ENCODE measurements around the gene AP5Z1. TPM values are rescaled to one million over a fixed set of nuclear protein-coding genes. Genes with fewer than 3 reads are reported as not detected.

The AP5Z1 gene
- total RNA-seq, 1 donor from 2014 or later, result 76.0 TPM

- no peak for DNase-seq (ENCODE audit: extremely low read depth, low read depth, low spot score)
Measured at GRCh38 chr7:4836206-4836661, 60.8 kb downstream of the AP5Z1 start.

- no peak for DNase-seq (ENCODE audit: extremely low read depth, low read depth, low spot score)
Measured at GRCh38 chr7:4837041-4837802, 61.8 kb downstream of the AP5Z1 start.

GRCh38 chr7:4837803-4838625, 62.6 kb downstream of the AP5Z1 start:
- DNase-seq (ENCODE audit: extremely low read depth, low read depth, low spot score), result no peak

DNA sequence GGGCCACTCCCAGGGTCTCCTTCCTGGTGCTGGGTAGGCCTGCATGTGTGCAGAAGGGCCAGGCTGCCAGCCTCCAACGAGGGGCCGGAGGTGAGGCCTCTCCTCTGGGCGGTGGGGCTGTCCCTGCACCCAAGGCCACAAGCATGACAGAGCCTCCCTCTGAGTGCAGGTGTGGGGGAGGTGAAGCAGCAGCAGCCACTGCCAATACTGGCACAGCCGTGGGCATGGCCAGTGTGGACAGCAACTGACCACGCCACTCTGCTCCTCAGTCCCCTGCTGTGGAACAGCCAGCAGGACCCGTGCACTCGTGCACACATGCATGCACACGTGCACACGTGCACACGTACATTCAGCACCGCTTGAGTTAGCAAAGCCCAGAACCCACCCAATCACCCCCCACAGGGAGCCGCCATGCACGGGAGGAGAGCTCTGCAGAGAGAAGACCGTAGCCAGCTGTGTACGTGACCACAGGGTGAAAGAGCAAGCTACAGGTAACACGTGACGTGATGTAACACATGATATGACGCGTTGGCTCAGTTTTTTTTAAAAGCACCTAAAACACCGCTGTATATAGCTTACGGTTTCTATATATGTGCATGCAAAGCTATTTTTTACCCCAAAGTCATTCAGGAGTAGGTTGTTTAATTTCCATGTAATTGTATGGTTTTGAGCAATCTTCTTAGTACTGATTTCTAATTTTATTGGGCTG, 63.4 kb downstream of the AP5Z1 start:
- no peak for DNase-seq (ENCODE audit: extremely low read depth, low read depth, low spot score)

- DNase-seq (ENCODE audit: extremely low read depth, low read depth, low spot score), result no peak
Measured at GRCh38 chr7:4840079-4840501, 64.7 kb downstream of the AP5Z1 start.

Other genes with a start within 250 kb of the AP5Z1 start
- 50.8 and 56.3 TPM in 2 replicates for gene FOXK1, start 93.3 kb upstream of the AP5Z1 start, total RNA-seq
- gene PAPOLB, start 86.4 kb downstream of the AP5Z1 start, total RNA-seq, result not detected in 2 replicates
- 2.9 and 3.4 TPM in 2 replicates for gene RADIL, start 108.1 kb downstream of the AP5Z1 start, total RNA-seq
- not detected in 2 replicates for gene MMD2, start 183.6 kb downstream of the AP5Z1 start, total RNA-seq

All from glomerular endothelial cell (primary cell).